Smooth muscle cell (in vitro differentiated cells): ENCODE data around the gene COTL1. TPM values are rescaled to one million over a fixed set of nuclear protein-coding genes. Genes with fewer than 3 reads are reported as not detected.

ENCODE experiments used
- DNase-seq: peaks from one replicate; lab custom pipeline; 2025; ENCODE audit not compliant: unreplicated experiment; lab: John Stamatoyannopoulos, UW
- H2AFZ ChIP-seq: fragments of 200-600 bp; sonication (generic); 2 replicates; pipeline ENCODE4 v1.6.0; 2016; ENCODE audit warnings: antibody characterized with exemption, low read depth, mild to moderate bottlenecking
- H3F3A ChIP-seq: fragments of 200-600 bp; sonication (generic); 2 replicates; pipeline ENCODE4 v1.6.0; 2017; ENCODE audit warnings: antibody characterized with exemption, low read depth
- H3K27ac ChIP-seq: fragments of 200-600 bp; sonication (generic); 2 replicates; pipeline ENCODE4 v1.5.1; 2016; ENCODE audit warnings: low read depth, mild to moderate bottlenecking
- H3K27me3 ChIP-seq: fragments of 200-600 bp; sonication (generic); 2 replicates; pipeline ENCODE4 v1.6.1; 2016; ENCODE audit warnings: low read depth, mild to moderate bottlenecking
- H3K36me3 ChIP-seq: fragments of 200-600 bp; sonication (generic); 2 replicates; pipeline ENCODE4 v1.5.1; 2016; ENCODE audit warnings: low read depth
- H3K4me1 ChIP-seq: fragments of 200-600 bp; sonication (generic); 2 replicates; pipeline ENCODE4 v1.5.1; 2016; ENCODE audit warnings: low read depth
- H3K4me2 ChIP-seq: fragments of 200-600 bp; sonication (generic); 2 replicates; pipeline ENCODE4 v1.6.0; 2016; ENCODE audit warnings: mild to moderate bottlenecking
- H3K4me3 ChIP-seq: fragments of 200-600 bp; sonication (generic); 2 replicates; pipeline ENCODE4 v1.5.1; 2016; ENCODE audit warnings: mild to moderate bottlenecking
- H3K79me2 ChIP-seq: fragments of 200-600 bp; sonication (generic); 2 replicates; pipeline ENCODE4 v1.6.0; 2016; ENCODE audit warnings: low read depth, mild to moderate bottlenecking
- H3K9ac ChIP-seq: fragments of 200-600 bp; sonication (generic); 2 replicates; pipeline ENCODE4 v1.6.0; 2016; ENCODE audit warnings: low read depth
- H3K9me3 ChIP-seq: fragments of 200-600 bp; sonication (generic); replicated peaks from 2 replicates; pipeline ENCODE4 v1.5.1; 2016; ENCODE audit warnings: low read depth
- H4K20me1 ChIP-seq: fragments of 200-600 bp; sonication (generic); 2 replicates; pipeline ENCODE4 v1.6.0; 2016; ENCODE audit warnings: low read depth
- WGBS: methylation state at CpG from one replicate; pipeline ENCODE4 v1.1.7; 2016; ENCODE audit warnings: low lambda C conversion rate; 5-methylcytosine and 5-hydroxymethylcytosine counted together
- polyA plus RNA-seq: library from polyadenylated mRNA; unstranded; fragments of >200 nt; fragmentation: Nextera tagmentation; extraction: Ambion mirVana; gene quantifications from 2 replicates; pipeline ENCODE4 v1.2.1, GENCODE V29; 2016
- total RNA-seq: library from RNA; depleted of rRNA; stranded (reverse); fragments of >200 nt; gene quantifications from 2 replicates; pipeline ENCODE4 v1.2.3, GENCODE V29; 2014
- TF ChIP-seq, protein P1 (sequence below): fragments of 200-600 bp; sonication (generic); IDR thresholded peaks from 2 replicates; pipeline ENCODE4 v1.5.1; 2017; ENCODE audit warnings: borderline replicate concordance, mild to moderate bottlenecking, antibody characterized with exemption; ENCODE audit not compliant: insufficient read depth, poor library complexity, severe bottlenecking

The COTL1 gene
- total and polyA plus RNA-seq, 2 experiments from 2014 or later, result 81.2 to 233 TPM

- no peaks in the 10 kb centered on the region for H3K9me3 ChIP-seq
- no peaks in the 10 kb centered on the region for H3K36me3 ChIP-seq
- no peak overlapping the region for H3K9ac ChIP-seq
- H3K27ac ChIP-seq, result peak overlapping the region; percentile 78
- peaks cover 8% of the 10 kb centered on the region for H3F3A ChIP-seq
- H3K79me2 ChIP-seq, result peaks cover 81% of the 10 kb centered on the region
- peaks cover 27% of the 10 kb centered on the region for H3K4me1 ChIP-seq
- no peak overlapping the region for H2AFZ ChIP-seq
- H4K20me1 ChIP-seq, result peaks cover 86% of the 10 kb centered on the region
- 89% methylated on average over 7 of the region's 7 CpGs for WGBS
- peak overlapping the region; percentile 46 for H3K4me2 ChIP-seq
- H3K4me3 ChIP-seq, result no peak overlapping the region
- no peaks in the 10 kb centered on the region for H3K27me3 ChIP-seq
- DNase-seq, result no peak
- TF ChIP-seq, protein P1, sequence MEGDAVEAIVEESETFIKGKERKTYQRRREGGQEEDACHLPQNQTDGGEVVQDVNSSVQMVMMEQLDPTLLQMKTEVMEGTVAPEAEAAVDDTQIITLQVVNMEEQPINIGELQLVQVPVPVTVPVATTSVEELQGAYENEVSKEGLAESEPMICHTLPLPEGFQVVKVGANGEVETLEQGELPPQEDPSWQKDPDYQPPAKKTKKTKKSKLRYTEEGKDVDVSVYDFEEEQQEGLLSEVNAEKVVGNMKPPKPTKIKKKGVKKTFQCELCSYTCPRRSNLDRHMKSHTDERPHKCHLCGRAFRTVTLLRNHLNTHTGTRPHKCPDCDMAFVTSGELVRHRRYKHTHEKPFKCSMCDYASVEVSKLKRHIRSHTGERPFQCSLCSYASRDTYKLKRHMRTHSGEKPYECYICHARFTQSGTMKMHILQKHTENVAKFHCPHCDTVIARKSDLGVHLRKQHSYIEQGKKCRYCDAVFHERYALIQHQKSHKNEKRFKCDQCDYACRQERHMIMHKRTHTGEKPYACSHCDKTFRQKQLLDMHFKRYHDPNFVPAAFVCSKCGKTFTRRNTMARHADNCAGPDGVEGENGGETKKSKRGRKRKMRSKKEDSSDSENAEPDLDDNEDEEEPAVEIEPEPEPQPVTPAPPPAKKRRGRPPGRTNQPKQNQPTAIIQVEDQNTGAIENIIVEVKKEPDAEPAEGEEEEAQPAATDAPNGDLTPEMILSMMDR, result no peak
Measured at GRCh38 chr16:84613408-84614072, 4.3 kb downstream of the COTL1 start.

DNA sequence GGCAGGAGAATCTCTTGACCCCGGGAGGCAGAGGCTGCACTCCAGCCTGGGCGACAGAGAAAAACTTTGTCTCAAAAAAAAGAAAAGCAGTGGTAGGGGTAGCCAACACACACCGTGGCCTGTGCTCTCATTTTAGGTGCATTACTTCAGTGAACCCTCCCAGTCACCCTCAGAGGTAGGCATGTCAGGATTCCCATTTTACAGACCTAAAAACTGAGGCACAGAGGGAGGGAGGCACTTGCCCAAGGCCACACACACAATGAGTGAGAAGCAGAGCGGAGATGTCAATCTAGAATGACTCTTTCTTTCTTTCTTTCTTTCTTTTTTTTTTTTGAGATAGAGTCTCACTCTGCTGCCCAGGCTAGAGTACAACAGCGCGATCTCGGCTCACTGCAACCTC, 5.2 kb downstream of the COTL1 start:
- H4K20me1 ChIP-seq, result peaks cover 94% of the 10 kb centered on the region

GRCh38 chr16:84611041-84611440, 6.8 kb downstream of the COTL1 start:
- Histone ChIP-seq H3K27me3 (no peaks in the 10 kb centered on the region), H3K36me3 (no peaks in the 10 kb centered on the region), H3K9me3 (no peaks in the 10 kb centered on the region), H4K20me1 (peaks cover 81% of the 10 kb centered on the region), H2AFZ (no peak overlapping the region), H3K9ac (no peak overlapping the region), H3K27ac (no peak overlapping the region), H3F3A (peaks cover 8% of the 10 kb centered on the region), H3K4me1 (peaks cover 16% of the 10 kb centered on the region), H3K79me2 (peaks cover 89% of the 10 kb centered on the region), H3K4me2 (no peak overlapping the region), H3K4me3 (no peak overlapping the region)
- WGBS, result 61% methylated on average over 4 of the region's 4 CpGs
- no peak for DNase-seq
- TF ChIP-seq, protein P1, result no peak

More for the DNA sequence above, 5.2 kb downstream of the COTL1 start:
- no peak overlapping the region for H3K27ac ChIP-seq
- no peak overlapping the region for H3K9ac ChIP-seq
- peaks cover 26% of the 10 kb centered on the region for H3K4me1 ChIP-seq
- TF ChIP-seq, protein P1, result no peak
- H3K4me2 ChIP-seq, result no peak overlapping the region
- no peaks in the 10 kb centered on the region for H3K9me3 ChIP-seq
- peaks cover 8% of the 10 kb centered on the region for H3F3A ChIP-seq
- 98% methylated on average over 7 of the region's 7 CpGs for WGBS
- no peak overlapping the region for H3K4me3 ChIP-seq
- H2AFZ ChIP-seq, result no peak overlapping the region
- no peak for DNase-seq
- peaks cover 89% of the 10 kb centered on the region for H3K79me2 ChIP-seq
- H3K27me3 ChIP-seq, result no peaks in the 10 kb centered on the region
- no peaks in the 10 kb centered on the region for H3K36me3 ChIP-seq

- H3K4me3 ChIP-seq, result no peak overlapping the region
- no peak overlapping the region for H3K4me2 ChIP-seq
Measured at GRCh38 chr16:84610376-84610775, 7.5 kb downstream of the COTL1 start.

More at GRCh38 chr16:84610376-84610775, 7.5 kb downstream of the COTL1 start:
- H3K9me3 ChIP-seq, result no peaks in the 10 kb centered on the region
- DNase-seq, result no peak
- peaks cover 89% of the 10 kb centered on the region for H3K79me2 ChIP-seq
- H3K27ac ChIP-seq, result no peak overlapping the region
- H2AFZ ChIP-seq, result no peak overlapping the region
- 97% methylated on average over 1 of the region's 1 CpG for WGBS
- H4K20me1 ChIP-seq, result peaks cover 74% of the 10 kb centered on the region
- H3K36me3 ChIP-seq, result no peaks in the 10 kb centered on the region
- H3F3A ChIP-seq, result peaks cover 8% of the 10 kb centered on the region
- H3K9ac ChIP-seq, result no peak overlapping the region
- H3K27me3 ChIP-seq, result no peaks in the 10 kb centered on the region
- TF ChIP-seq, protein P1, result no peak
- H3K4me1 ChIP-seq, result peaks cover 14% of the 10 kb centered on the region
